ENCODE data around the gene ZNF780A.

- no peak for TF ChIP-seq POLR2A (IDR thresholded peaks at IDR 0.05; ENCODE audit: low read depth, low read length)
- TF ChIP-seq TAF1 (IDR thresholded peaks at IDR 0.05; ENCODE audit: low read depth, low read length), result no peak
- no peak for TF ChIP-seq POLR2AphosphoS5 (IDR thresholded peaks at IDR 0.05; ENCODE audit: low read depth, low read length)
- no peak for TF ChIP-seq POU2F2 (IDR thresholded peaks at IDR 0.05; ENCODE audit: low read depth, low read length)
Measured at GRCh38 chr19:40084948-40085347, 5.8 kb downstream of the ZNF780A start.

All from GM12891 (cell line).